Measurements from ENCODE around the gene TBL3. TPM values are rescaled to one million over a fixed set of nuclear protein-coding genes. Genes with fewer than 3 reads are reported as not detected.

The TBL3 gene
- total and polyA plus RNA-seq, 2 donors (not counting 1 experiment from before 2014, with no cell fraction given): 31.9 to 52.2 TPM

DNA sequence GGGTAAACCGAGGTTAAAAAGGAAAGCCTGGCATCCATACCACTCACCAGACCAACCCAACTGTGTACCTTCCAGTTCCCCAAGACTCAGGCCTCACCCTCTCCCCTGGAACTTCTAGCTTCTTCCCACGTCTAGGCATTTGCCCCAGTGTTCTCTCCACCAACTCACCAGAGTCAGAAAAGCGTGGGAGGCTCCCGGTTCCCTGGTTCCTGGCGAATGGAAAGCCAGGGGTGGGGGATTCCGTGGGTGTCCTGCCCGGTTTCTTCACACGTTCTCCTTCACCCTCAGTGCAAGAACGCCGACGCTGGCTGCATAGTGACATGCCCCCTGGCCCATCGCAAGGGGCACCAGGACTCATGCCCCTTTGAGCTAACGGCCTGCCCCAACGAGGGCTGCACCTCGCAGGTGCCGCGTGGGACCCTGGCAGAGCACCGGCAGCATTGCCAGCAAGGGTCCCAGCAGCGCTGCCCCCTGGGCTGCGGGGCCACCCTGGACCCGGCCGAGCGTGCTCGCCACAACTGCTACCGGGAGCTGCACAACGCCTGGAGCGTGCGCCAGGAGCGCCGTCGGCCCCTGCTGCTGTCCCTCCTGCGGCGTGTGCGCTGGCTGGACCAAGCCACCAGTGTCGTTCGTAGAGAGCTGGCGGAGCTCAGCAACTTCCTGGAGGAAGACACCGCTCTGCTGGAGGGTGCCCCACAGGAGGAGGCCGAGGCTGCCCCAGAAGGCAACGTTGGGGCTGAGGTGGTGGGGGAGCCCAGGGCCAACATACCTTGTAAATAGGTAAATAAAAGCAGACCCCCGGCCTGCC lies 3.5 kb upstream of the TBL3 start:
- Mint-ChIP-seq H3K4me1 (peaks cover 37% of the 10 kb centered on the region), H3K27ac (no peak overlapping the region), H3K4me3 (no peak overlapping the region), H3K9me3 (ENCODE audit: insufficient read depth) (no peaks in the 10 kb centered on the region), H3K27me3 (no peaks in the 10 kb centered on the region)
- Histone ChIP-seq H3K27me3 (replicated peaks in 1 of 4; ENCODE audit: control extremely low read depth in 1 of 4, control insufficient read depth in 3 of 4, insufficient read depth in 4 of 4, low read length in 3 of 4) (no peaks in the 10 kb centered on the region), H3K9me3 (ENCODE audit: control extremely low read depth in 1 of 3, control insufficient read depth in 2 of 3, insufficient read depth in 1 of 3, low read length in 2 of 3) (no peaks in the 10 kb centered on the region), H3K4me1 (ENCODE audit: control insufficient read depth in 2 of 2, insufficient read depth in 2 of 2, low read length in 2 of 2) (peaks cover 23 to 38% of the 10 kb centered on the region in 2 donors), H3K79me2 (ENCODE audit: control insufficient read depth, insufficient read depth, low read length) (peaks cover 39% of the 10 kb centered on the region), H3K9ac (ENCODE audit: low read length) (no peak overlapping the region), H3K4me2 (replicated peaks; ENCODE audit: low read depth, low read length, poor library complexity, severe bottlenecking) (no peak overlapping the region), H2AFZ (ENCODE audit: insufficient read depth, low read depth, low read length, poor library complexity, severe bottlenecking) (no peak overlapping the region), H3K27ac (ENCODE audit: low read length in 2 of 2) (no peak overlapping the region), H3K4me3 (ENCODE audit: control extremely low read depth in 1 of 5, extremely low read depth in 1 of 5, insufficient read depth in 1 of 5, low read depth in 2 of 5, low read length in 4 of 5) (no peak overlapping the region), H4K20me1 (ENCODE audit: control insufficient read depth, insufficient read depth, low read length, poor library complexity, severe bottlenecking) (peaks cover 22% of the 10 kb centered on the region), H3K36me3 (replicated peaks in 1 of 2; ENCODE audit: control extremely low read depth in 1 of 2, control insufficient read depth in 1 of 2, extremely low read depth in 1 of 2, insufficient read depth in 2 of 2, low read length in 1 of 2) (peaks cover 0 to 4% of the 10 kb centered on the region in 2 experiments)
- intact Hi-C loops (cut with micrococcal nuclease): no loop called here
- 97% methylated on average over 38 of the region's 41 CpGs for WGBS (ENCODE audit: insufficient coverage)
- no peak for DNase-seq
- ChIA-PET POLR2A (interaction anchor here (1.3 kb wide), 1 partner anchor 23 kb away, joined by 4 read pairs; no protein-coding TSS in a partner anchor), CTCF (interaction anchor here (1.1 kb wide), 1 partner anchor 172 kb away, joined by 4 read pairs; no protein-coding TSS in a partner anchor)
- TF ChIP-seq EZH2 (IDR thresholded peaks at IDR 0.05; ENCODE audit: borderline replicate concordance, insufficient read depth, low read depth, low read length, poor library complexity, severe bottlenecking): no peak
- TF ChIP-seq, protein P1, sequence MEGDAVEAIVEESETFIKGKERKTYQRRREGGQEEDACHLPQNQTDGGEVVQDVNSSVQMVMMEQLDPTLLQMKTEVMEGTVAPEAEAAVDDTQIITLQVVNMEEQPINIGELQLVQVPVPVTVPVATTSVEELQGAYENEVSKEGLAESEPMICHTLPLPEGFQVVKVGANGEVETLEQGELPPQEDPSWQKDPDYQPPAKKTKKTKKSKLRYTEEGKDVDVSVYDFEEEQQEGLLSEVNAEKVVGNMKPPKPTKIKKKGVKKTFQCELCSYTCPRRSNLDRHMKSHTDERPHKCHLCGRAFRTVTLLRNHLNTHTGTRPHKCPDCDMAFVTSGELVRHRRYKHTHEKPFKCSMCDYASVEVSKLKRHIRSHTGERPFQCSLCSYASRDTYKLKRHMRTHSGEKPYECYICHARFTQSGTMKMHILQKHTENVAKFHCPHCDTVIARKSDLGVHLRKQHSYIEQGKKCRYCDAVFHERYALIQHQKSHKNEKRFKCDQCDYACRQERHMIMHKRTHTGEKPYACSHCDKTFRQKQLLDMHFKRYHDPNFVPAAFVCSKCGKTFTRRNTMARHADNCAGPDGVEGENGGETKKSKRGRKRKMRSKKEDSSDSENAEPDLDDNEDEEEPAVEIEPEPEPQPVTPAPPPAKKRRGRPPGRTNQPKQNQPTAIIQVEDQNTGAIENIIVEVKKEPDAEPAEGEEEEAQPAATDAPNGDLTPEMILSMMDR (IDR thresholded peaks at IDR 0.05): no peak
- ATAC-seq (ENCODE audit: low read depth): no peak

DNA sequence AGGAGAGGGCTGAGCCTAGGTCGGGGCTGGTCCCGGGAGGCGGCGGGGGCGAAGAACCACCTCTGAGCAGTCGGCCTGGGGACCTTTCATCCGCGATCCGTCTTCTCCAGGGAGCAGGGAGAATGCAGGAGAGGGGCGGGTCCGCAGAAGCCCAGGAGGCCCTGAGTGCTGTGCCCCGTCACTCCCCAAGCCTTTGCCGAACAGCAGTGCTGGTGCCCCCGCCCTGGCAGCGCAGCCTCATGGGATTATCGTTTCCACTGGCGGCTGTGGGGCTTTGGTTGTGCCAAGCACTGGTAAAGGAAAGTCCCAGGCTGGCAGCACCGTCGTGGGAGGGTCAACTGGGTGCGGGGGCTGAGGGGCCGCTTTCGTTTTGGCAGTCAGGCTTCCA lies 631 bp downstream of the TBL3 start:
- Histone ChIP-seq H3K27me3 (replicated peaks in 1 of 4; ENCODE audit: control extremely low read depth in 1 of 4, control insufficient read depth in 3 of 4, insufficient read depth in 4 of 4, low read length in 3 of 4) (peaks cover 0 to 14% (median 1%) of the 10 kb centered on the region in 4 experiments), H2AFZ (ENCODE audit: insufficient read depth, low read depth, low read length, poor library complexity, severe bottlenecking) (peak overlapping the region; percentile 93), H3K9ac (ENCODE audit: low read length) (peak overlapping the region; percentile 84), H3K9me3 (ENCODE audit: control extremely low read depth in 1 of 3, control insufficient read depth in 2 of 3, insufficient read depth in 1 of 3, low read length in 2 of 3) (peaks cover 0 to 3% (median 0%) of the 10 kb centered on the region in 3 donors), H3K27ac (ENCODE audit: low read length in 2 of 2) (peak overlapping the region; percentile 49 to 85), H4K20me1 (ENCODE audit: control insufficient read depth, insufficient read depth, low read length, poor library complexity, severe bottlenecking) (peaks cover 48% of the 10 kb centered on the region), H3K36me3 (replicated peaks in 1 of 2; ENCODE audit: control extremely low read depth in 1 of 2, control insufficient read depth in 1 of 2, extremely low read depth in 1 of 2, insufficient read depth in 2 of 2, low read length in 1 of 2) (peaks cover 0 to 31% of the 10 kb centered on the region in 2 experiments), H3K4me2 (replicated peaks; ENCODE audit: low read depth, low read length, poor library complexity, severe bottlenecking) (peak overlapping the region; percentile 97), H3K4me3 (ENCODE audit: control extremely low read depth in 1 of 5, extremely low read depth in 1 of 5, insufficient read depth in 1 of 5, low read depth in 2 of 5, low read length in 4 of 5) (peak overlapping the region; percentile 86 to 91 (median 87)), H3K4me1 (ENCODE audit: control insufficient read depth in 2 of 2, insufficient read depth in 2 of 2, low read length in 2 of 2) (peaks cover 9 to 19% of the 10 kb centered on the region in 2 donors), H3K79me2 (ENCODE audit: control insufficient read depth, insufficient read depth, low read length) (peaks cover 40% of the 10 kb centered on the region)
- H3K9me3 Mint-ChIP-seq (ENCODE audit: insufficient read depth): no peaks in the 10 kb centered on the region
- no peak for ATAC-seq (ENCODE audit: low read depth)
- no peak for TF ChIP-seq EZH2 (IDR thresholded peaks at IDR 0.05; ENCODE audit: borderline replicate concordance, insufficient read depth, low read depth, low read length, poor library complexity, severe bottlenecking)
- TF ChIP-seq, protein P1 (IDR thresholded peaks at IDR 0.05): no peak
- H3K27me3 Mint-ChIP-seq: no peaks in the 10 kb centered on the region
- H3K4me1 Mint-ChIP-seq: peaks cover 21% of the 10 kb centered on the region
- ChIA-PET CTCF (no interaction called here), POLR2A (interaction anchor here (1.1 to 1.8 kb wide), 5 partner anchors 12 to 183 kb away, joined by 4 to 15 read pairs (median 5); partner anchors contain the start of genes FAHD1, GFER, HAGH and NDUFB10)
- intact Hi-C loops (cut with micrococcal nuclease): loop anchor here (1.0 to 5.0 kb wide), 3 partner anchors 8 to 265 kb away; partner anchors contain the start of genes MAPK8IP3 and RPS2
- 3% methylated on average over 22 of the region's 22 CpGs for WGBS (ENCODE audit: insufficient coverage)
- H3K4me3 Mint-ChIP-seq: peak overlapping the region; percentile 96
- no peak for DNase-seq
- H3K27ac Mint-ChIP-seq: peak overlapping the region; percentile 15
